GM13977 (cell line): ENCODE data around the gene TFB1M.

ENCODE experiments used
- DNase-seq: peaks from one replicate; pipeline ENCODE4 v3.0.0; 2012; ENCODE audit warnings: low spot score
- CTCF ChIP-seq: IDR thresholded peaks from 2 replicates; pipeline ENCODE4 v1.5.1; 2012; ENCODE audit warnings: mild to moderate bottlenecking, control low read depth; ENCODE audit not compliant: insufficient read depth; ENCODE audit errors: extremely low read depth, missing control alignments
- in situ Hi-C: fragments of 300-500 bp; cut with MboI; formaldehyde crosslinking; loops from one replicate; pipeline ENCODE4 v1.12.0; 2022; ENCODE audit warnings: low sequenced_read_pairs, low pct_unique_long_range_greater_than_20kb, mixed read lengths, inconsistent platforms; ENCODE audit not compliant: unreplicated experiment

TFB1M gene

GRCh38 chr6:155212106-155212505 lies 102.2 kb downstream of the TFB1M start:
- no peak for TF ChIP-seq CTCF
- in situ Hi-C loops: no loop called here
- DNase-seq: no peak

DNA sequence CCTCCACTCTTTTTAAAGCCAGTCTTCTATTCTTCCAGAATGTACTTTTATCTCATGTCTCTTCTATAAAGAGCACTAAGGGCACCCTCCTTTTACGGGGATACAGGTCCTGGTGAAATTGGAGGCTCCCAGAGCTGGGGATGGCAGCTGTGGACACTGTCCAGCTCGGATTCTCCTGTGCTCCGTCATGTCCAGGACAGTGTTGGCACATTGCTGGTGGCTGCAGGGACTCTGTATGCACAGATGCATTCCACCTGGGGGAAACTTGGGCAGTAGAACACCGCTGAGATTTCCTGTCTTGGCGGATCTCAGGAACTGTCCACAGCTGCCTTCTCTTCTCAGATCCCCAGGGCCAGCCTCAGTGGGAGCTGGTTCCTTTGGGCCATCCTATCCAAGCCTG lies 107.1 kb downstream of the TFB1M start:
- no peak for DNase-seq
- in situ Hi-C loops: no loop called here
- TF ChIP-seq CTCF: no peak
